IMR-90 (cell line): Measurements from ENCODE around the gene HAVCR2.

ENCODE experiments used
- BHLHE40 ChIP-seq: fragments of 150-350 bp; IDR thresholded peaks from 2 replicates; pipeline ENCODE4 v1.6.1; 2016; ENCODE audit warnings: mild to moderate bottlenecking, low read depth, low read length
- CEBPB ChIP-seq: IDR thresholded peaks from 2 replicates; pipeline ENCODE4 v1.6.1; 2012; ENCODE audit warnings: low read depth, low read length, improper control_type of control experiment
- CTCF ChIP-seq: conservative IDR thresholded peaks from 2 replicates; pipeline ENCODE4 v1.5.1; 2012; ENCODE audit warnings: mild to moderate bottlenecking, low read depth, low read length, improper control_type of control experiment
- FOS ChIP-seq: fragments of 150-350 bp; IDR thresholded peaks from 2 replicates; pipeline ENCODE4 v1.6.1; 2016; ENCODE audit warnings: low read depth, low read length
- MAZ ChIP-seq: IDR thresholded peaks from 2 replicates; pipeline ENCODE4 v1.6.1; 2012; ENCODE audit warnings: low read depth, mild to moderate bottlenecking, low read length, improper control_type of control experiment, moderate library complexity, borderline replicate concordance
- MXI1 ChIP-seq: IDR thresholded peaks from 2 replicates; pipeline ENCODE4 v1.6.1; 2012; ENCODE audit warnings: low read depth, mild to moderate bottlenecking, low read length, moderate library complexity, borderline replicate concordance
- NFE2L2 ChIP-seq: fragments of 150-350 bp; IDR thresholded peaks from 2 replicates; pipeline ENCODE4 v1.6.1; 2016; ENCODE audit warnings: low read depth, mild to moderate bottlenecking, low read length
- POLR2A ChIP-seq: IDR thresholded peaks from 2 replicates; pipeline ENCODE4 v1.6.1; 2012; ENCODE audit warnings: mild to moderate bottlenecking, low read depth, low read length
- RAD21 ChIP-seq: IDR thresholded peaks from 2 replicates; pipeline ENCODE4 v1.6.1; 2012; ENCODE audit warnings: low read length, improper control_type of control experiment
- RCOR1 ChIP-seq: IDR thresholded peaks from 2 replicates; pipeline ENCODE4 v1.6.1; 2012; ENCODE audit warnings: mild to moderate bottlenecking, low read length, improper control_type of control experiment; ENCODE audit not compliant: insufficient replicate concordance
- USF2 ChIP-seq: fragments of 150-350 bp; IDR thresholded peaks from 2 replicates; pipeline ENCODE4 v1.6.1; 2017; ENCODE audit warnings: mild to moderate bottlenecking, antibody characterized with exemption, low read length, low read depth

- TF ChIP-seq CTCF (no peak), MAZ (no peak), POLR2A (no peak), MXI1 (no peak), USF2 (no peak), FOS (no peak), NFE2L2 (no peak), BHLHE40 (no peak), CEBPB (no peak), RAD21 (no peak), RCOR1 (no peak)
Observed at GRCh38 chr5:157157293-157157891, 48.5 kb upstream of the HAVCR2 start.
